Right forelimb (tissue), 1 donor: Measurements from ENCODE around the gene SLC2A4.

Source experiments
- DNase-seq: peaks from one replicate; pipeline ENCODE4 v3.0.0-alpha.2; 2018

SLC2A4 gene

DNA sequence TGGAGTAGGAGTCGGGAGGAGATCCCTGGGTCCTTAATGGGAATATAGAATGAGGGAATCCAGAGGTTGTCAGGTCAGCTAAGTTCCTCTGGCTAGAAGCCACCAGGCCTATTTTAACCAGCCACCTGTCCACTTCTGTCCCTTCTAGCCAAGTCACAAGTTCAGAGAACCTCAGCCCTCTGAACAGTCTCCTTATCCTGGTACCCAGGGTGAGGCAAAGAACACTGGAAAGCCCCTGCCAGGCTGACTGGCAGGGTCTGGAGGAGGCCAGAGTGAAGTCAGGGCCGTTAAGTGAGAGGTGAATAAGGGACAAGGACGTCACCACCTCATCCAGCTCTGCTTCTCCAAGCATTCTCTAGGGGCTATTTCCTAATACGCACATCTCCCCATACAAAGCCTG lies 32.7 kb upstream of the SLC2A4 start:
- no peak for DNase-seq

DNA sequence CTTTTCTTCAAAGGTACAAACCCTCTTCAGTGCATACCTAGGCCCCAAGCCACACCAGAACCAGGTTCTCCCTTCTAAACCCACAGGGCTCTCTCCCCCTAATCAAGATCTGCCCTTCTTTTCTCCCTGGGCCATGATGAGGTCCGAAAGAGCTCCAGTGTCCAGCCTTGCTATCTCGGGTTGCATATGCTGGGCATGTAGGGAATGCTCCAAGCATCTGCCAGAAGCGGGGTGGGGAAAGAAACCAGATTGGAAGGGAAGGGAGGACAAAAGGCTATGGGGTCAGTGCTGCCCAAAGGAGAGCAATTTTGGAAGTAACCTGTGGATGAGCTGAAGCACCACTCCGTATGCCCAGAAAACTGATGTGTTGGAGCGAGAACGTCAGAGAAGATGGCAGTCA lies 32.3 kb upstream of the SLC2A4 start:
- DNase-seq = no peak

DNA sequence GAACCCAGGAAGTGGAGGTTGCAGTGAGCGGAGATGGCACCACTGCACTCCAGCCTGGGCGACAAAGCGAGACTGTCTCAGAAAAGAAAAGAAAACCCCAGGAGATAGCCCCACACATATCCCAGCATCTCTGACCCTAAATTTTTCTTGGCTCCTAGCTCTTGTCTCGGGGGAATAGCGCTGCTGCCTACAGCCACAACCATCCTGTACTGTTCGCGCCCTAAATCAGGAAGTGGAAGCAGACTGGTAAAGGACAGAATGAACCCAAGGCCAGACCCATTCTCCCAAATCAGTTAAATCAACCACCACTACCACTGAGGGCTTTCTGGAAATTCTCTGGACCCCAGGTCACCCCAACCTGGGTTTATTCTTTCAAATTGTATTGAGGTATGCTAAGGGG lies 31.7 kb upstream of the SLC2A4 start:
- DNase-seq = no peak

DNA sequence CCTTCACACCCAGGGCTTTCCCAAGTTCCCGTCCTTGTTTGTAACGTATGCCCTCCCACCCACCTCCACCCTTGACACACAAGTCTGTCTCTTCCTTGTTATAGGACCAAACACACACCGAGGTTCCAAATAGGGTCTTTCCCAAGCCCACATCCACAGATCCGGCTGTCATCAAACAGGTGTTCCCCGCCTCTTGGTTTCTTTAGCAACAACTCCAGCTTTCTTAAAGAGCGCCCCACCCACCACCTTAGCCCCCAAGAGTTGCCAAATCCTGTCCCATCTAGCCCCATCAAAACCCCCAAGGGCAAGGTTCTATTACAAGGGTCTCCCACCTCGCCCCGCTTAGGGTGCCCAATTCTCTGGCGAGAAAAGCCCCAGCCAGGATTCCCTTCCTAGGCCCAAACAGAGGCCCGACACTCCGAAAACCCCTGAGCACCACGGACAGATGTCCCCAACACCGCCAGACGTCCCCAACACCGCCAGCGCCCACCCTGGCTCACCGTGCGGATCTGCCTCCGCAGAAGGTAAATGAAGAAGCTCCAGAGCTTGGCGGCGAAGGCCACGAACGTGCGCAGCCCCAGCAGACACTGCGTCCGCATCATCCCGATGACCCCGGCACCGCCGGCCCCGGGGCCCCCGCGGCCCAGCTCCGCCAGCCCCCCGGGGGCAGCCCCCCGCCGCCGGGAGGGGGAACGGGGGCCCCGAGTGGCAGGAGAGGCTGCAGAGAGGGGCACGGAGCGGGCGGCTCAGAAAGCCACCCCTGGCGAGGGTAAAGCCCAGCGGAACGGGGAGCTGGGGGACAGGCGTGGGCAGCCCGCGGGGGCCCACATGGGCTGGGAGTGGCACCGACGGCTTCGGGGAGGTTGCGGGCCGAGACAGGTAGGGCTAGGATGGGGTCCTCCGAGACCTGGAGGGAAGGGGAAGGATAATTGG lies 30.6 kb upstream of the SLC2A4 start:
- no peak for DNase-seq

DNA sequence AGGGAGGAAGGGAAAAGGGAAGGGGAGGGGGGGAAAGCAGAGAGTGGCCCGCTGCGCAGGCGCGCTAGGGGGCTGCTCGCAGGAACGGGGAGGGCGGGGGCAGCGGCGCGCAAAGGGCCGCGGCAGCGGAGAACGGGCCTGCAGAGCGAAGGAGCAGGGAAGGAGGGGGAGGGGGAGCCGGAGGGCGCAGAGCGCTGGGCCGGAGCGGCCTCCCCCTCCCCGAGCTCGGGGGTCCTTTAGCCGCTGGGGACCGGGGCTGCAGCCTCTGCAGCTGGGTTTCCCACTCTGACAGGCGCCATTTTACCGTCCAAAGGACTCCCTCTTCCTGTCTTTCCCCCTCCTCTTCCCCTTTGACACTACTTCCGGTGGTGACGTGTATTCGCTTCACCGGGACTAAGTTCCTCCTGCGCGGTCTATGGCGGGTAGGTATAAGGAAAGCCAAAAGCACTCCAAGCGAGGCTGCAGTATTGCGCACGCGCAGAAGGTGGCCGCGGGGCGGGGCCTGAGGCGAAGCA lies 29.8 kb upstream of the SLC2A4 start, which contains the start of gene CTDNEP1:
CTDNEP1 (minus strand) TSS at position 74 of the 515 bp plus-strand sequence. CDS start 438 bp downstream, outside the sequence.
- no peak for DNase-seq

DNA sequence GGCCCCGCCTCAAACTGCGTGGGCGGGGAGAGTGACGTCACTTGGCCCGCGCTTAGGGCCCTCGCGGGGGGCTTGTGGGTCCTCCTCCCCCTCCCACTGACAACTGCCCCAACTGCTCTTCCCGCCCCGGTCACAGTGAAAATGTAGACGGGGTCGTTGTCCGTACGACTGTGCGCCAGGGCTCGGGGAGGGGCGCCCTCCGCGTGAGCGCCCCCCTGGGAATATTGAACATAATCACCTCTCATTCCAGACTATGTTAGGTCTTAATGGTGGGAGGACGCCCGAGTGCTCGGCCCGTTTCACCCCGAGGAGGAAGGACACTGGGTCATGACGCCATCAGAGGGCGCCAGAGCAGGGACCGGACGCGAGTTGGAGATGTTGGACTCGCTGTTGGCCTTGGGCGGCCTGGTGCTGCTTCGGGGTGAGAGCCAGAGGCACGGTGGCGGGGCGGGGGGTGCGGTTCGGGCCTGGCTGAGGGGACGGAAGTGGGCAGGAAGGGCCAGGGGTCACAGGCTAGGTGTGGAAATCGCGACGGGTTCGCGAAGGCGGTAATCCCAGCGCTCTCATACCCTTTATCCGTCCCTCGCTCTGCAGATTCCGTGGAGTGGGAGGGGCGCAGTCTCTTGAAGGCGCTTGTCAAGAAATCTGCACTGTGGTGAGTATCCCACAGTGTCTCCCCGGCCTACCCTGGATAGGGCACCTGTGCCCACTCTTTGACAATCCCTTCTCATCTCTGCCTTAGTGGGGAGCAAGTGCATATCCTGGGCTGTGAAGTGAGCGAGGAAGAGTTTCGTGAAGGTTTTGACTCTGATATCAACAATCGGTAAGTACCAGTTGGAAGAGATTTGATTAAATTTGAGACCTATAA lies 29.1 kb upstream of the SLC2A4 start, which contains the start of gene ELP5:
ELP5 (plus strand) TSS at position 40 of the 868 bp plus-strand sequence; CDS start at position 376, 336 bp downstream.
- peak; percentile 99 for DNase-seq

DNA sequence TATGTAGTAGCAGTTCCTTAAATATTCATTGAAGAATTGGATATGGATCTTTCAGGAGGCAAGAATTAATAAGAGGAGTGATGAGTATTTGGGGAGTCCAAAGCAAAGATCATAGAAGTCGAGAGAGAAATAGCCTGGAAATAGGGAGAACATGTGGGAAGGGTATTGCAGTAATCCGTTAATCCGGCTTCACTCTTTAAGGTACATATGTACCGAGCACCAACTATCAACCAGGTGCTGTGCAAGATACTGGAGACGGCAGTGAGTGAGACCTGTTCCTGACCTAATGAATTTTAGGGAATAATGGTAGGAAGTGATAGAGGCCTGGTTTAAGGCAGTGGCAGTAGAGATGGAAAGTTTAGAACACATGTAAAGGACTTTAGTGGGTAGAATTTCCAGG lies 28.4 kb upstream of the SLC2A4 start:
- DNase-seq = no peak

DNA sequence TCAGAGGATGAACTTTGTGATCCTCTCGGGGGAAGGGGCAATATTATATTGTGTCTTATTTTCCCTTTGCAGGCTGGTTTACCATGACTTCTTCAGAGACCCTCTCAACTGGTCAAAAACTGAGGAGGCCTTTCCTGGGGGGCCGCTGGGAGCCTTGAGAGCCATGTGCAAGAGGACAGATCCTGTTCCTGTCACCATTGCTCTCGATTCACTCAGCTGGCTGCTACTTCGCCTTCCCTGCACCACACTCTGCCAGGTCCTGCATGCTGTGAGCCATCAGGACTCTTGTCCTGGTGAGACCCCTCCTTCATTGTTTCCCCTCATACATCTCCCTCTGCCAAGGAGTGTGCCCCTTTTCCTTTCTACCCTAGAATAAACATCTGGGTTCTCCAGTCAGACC lies 27.0 kb upstream of the SLC2A4 start:
- no peak for DNase-seq

DNA sequence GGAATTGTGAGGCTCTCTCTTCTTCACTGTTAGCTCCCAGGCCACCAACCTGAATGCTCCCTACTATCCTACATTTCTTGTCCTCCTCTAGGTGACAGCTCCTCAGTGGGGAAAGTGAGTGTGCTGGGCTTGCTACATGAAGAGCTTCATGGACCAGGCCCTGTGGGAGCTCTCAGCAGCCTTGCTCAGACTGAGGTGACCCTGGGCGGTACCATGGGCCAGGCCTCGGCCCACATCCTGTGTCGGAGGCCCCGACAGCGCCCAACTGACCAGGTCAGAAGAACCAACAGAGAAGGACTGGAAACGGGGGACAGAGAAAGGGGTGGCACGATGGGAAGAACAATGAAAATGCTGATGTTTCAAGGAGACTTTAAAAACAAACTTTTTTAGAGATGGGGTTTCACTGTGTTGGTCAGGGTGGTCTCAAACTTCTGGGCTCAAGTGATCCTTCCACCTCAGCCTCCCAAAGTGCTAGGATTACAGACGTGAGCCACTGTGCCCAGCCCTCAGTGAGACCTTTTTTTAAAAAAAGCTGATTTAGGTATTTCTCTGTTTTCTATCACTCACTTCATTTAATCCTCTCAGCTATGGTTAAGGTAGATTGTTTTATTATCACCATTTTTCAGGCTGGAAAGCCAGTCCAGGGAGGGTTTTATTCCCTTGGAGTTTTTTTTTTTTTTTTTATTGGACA lies 24.6 kb upstream of the SLC2A4 start:
- no peak for DNase-seq

DNA sequence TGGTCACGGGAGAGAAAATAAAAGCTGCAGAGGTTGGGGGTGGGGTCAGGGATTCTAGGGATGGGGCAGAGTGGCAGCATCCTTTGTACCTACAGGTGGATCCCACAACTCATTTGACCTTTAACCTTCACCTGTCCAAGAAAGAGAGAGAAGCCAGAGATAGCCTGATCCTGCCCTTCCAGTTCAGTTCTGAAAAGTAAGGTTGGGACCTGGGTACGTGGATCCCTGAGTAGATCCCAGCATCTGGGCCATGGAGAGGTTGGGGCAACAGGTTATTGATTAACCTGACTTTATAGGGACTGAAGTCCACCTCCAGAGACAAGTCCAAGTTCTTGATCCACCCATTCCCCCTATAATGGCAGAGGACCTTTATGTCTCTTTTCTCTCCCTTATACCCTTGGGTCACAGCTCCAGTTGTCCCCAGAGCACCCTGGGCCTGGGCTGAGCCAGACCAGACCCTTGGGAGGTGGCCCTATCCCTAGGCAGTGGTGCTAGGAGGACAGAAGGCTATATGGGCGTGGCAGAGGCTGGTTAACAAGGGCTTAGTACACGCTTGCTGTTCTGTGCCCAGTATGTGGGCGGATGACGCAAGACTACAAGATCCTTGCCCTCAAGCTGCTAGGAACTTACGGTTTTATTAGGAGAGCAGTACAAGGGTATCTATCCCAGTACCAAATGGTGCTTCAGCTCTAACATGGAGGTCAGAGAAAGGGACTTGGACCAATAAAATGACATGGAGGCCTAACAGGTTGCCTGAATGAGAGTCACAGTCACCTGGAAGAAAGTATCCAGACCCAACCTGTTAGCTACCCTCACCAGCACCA lies 22.6 kb upstream of the SLC2A4 start:
- no peak for DNase-seq

DNA sequence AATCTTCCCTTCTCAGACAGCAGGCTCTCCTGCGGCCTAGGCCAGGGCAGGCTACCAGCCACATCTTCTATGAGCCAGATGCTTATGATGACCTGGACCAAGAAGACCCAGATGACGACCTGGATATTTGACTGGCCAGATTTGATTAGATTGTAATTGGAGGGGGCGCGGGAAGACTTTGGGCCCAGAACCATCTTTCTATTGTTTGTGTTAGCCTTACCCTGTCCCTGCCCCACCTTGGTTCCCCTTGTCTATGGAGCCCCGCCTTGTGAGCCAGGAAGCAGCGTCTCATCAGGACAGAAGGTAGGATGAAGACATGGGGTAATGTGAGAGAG lies 22.0 kb upstream of the SLC2A4 start:
- no peak for DNase-seq

DNA sequence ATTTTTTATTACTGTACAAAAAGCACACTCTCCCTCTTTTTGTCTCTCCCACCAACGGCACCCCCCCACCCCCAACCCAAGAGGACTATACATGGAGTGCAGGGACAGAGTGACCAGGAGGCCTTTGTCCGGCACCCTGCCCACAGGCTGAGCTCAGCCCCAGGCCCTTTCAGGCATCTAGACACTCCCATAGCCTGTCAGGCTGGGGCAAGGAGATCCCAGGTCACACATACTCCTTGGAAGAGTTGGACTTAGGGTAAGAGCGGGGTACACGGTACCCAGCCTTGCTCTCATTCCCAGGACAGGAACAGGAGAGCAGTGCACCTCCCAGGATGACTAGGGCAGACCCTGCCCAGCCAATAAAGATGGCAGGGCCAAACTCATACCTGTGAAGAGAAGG lies 21.4 kb upstream of the SLC2A4 start:
- DNase-seq = no peak

DNA sequence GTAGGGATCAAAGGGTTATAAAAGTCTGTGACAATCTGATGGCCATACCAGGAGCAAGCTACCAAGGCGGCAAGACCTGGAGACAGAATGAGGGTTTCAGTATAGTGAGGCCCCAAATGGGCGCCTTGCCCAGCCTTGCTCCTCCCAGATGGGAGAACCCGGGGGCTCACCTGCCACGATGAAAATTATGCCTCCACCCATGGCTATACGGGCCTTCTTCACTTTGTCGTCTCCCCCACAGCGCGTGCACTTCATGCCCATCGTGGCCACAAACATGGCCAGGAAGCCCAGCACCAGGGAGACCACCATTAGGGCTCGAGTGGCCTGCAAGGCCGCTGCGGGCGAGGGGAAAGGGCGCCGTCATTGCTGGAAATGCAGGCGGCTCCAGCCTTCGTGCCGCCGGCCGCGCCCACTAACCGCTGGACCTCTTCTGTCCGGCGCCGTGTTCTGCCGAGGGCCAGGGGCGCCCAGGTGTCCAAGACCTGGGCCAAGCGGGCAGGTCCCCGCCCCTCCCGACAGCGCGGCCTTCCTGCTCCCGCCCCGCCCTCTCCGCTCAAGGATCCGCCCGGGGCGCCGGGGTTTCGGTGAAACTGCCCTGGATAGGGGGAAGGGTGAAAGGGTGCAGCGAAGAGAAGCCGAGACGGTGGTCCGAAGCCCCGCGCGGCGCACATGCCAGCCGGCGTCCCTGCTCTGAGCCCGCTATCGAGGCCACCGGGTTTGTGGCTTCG lies 20.7 kb upstream of the SLC2A4 start:
- peak; percentile 59 for DNase-seq

DNA sequence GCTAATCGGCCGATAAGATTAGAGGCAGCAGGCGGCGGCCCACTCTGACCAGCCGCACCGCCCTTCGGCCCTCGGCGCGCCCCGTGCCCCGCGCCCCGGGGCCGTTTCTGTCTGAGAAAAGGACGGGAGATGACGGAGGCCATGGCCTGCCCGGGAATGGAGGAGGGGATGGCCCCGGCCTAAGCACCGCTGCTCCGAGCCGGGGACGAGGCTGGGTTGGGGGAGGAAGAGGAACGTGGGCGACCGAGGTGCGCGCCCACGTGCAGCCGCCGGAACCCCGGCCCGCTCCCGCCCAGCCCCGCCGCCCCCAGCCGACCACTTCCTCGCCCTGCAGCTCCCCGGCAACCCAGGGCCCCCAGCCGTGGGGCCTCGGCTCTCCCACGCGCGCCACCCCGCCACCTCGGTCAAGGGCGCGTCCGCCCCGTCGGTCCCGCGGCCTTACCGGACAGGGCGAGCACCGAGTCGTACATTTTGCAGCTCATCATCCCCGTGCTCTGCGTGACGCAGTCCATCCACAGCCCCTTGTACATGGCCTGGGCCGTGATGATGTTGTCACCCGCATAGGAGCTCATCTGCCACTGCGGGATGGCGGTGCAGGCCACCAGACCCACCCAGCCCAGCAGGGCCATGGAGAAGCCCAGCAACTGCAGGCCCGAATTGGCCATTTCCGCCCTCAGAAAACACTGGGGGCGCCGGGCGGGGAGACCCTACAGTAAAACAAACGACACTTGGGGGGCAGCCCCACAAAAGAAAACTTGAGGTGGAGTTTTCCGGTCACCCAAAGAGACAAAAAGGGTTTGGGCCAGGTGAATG lies 19.9 kb upstream of the SLC2A4 start:
- no peak for DNase-seq

DNA sequence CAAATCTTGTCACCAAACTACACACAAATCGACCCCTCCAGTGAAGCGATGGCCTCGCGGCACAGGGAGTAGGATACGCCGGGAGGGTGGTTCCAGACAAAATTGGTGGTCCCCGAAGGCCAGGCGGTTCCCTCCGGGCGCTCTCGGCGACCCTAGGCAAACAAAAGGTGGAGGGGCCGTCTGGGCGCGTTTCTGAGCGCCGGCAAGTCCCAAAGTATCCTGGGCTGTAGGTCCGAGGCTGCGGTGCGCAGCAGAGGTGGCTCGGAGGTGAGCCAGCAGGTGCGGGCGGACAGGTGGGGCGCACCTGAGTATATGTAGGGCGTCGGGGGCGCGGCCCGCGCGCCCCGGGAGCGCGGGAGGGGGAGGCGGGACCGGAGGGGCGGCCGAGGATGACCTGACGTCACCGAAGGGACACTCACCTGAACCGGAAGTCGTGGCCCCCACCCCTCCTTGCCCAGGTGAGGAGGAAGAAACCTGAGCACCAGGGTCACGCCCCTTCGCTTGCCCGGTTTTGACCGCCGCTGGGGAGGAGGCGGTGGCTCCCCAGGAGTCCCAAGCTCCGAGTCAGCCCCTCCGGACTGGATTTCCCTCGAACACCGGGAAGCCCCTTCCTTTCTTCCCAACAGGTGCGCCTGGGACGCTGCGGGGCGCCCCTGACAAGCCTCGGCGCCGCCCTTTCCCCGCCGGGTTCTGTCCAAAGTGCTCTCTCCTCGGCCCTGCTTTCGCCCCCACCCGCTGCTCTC lies 19.2 kb upstream of the SLC2A4 start, which contains the start of gene CLDN7:
CLDN7 (minus strand) TSS at position 287 of the 743 bp plus-strand sequence. CDS start 435 bp downstream, outside the sequence.
- no peak for DNase-seq

DNA sequence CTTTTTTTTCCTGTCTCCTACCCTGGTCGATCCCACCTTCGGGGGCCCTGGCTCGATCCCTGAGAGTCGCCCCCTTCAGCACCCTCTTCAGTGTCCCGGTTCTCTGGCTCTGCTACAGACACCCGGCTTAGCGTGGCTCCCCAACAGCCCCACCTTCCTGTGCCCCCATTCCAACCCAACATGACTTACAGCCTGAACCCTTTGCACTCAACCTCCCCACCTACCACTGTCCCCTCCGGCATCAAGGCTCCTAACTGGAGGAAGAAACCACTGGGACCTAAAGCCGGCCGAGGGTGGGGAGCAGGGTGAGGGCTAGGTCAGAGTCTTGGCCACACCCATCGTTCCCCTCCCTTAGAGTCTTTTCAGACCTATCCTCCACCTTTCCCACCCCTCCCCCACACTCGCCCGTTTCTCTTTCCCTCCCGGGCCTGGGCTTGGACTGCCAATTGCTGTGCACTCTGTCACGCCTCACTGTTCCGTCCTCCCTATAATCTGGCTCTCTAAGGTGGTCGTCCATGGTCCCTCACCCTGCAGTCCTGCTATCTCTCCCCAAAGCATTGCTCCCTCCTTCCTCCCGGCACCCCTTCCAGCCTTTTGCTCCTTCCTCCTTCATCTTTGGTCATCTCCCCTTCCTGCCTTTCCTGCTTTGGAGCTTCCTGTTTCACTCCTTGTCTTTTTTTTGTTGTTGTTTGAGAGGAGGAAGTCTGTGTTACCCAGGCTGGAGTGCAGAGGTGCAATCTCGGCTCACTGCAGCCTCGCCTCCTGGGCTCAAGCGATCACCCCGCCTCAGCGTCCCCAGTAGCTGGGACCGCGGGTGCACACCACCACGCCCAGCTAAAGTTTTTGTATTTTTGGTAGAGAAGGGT lies 18.4 kb upstream of the SLC2A4 start:
- no peak for DNase-seq

DNA sequence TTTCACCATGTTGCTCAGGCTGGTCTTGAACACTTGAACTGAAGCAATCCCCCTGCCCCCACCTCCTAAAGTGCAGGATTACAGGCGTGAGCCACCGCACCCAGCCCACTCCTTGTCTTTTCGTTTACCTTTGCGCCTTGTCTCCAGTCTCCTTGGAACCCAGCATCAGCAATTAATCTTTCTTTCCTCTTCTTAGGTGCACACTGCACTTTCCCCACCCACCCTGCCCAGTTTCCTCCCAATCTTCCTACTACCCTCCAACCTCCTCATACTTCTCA lies 17.8 kb upstream of the SLC2A4 start:
- DNase-seq = no peak

DNA sequence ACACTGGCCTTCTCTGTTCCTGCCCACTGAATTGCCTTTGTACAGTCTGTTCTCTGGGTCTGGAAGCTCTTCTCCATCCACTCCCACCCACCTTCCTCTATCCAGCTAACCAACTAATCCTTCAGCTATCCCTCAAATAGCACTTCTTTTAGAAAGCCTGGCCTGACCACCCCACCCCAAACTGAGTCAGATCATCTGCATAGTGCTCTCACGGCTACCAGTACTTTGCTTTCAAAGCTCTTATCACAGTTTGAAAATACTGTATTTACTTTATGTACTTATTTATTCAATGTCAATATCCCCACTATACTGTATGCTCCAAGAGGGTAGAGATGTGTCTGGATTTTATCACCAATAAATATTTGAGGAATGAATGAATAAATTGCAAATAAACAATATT lies 14.7 kb upstream of the SLC2A4 start:
- DNase-seq = no peak

DNA sequence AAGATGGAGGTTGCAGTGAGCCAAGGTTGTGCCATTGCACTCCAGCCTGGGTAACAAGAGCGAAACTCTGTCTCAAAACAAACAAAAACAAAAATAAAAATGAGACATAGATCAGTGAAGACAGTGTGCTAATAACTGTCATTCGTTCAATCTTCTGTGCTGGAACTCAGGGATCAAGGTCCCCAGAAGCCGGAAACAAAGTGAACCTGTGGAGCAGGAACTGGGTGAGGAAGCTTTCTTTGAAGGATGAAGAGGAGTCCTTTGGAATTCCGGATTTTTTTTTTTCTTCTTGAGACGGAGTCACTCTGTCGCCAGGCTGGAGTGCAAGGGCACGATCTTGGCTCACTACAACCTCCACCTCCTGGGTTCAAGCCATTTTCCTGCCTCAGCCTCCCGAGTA lies 2.1 kb upstream of the SLC2A4 start:
- no peak for DNase-seq
